IPS-20b (cell line): ENCODE data around the gene ARHGEF17.

Experiments used
- H3K27ac ChIP-seq: one replicate; pipeline ENCODE4 v1.5.1; 2013; ENCODE audit warnings: low read length
- H3K27me3 ChIP-seq: 2 replicates; pipeline ENCODE4 v1.6.1; 2013; ENCODE audit warnings: mild to moderate bottlenecking, low read length, inconsistent platforms; ENCODE audit not compliant: insufficient read depth
- H3K36me3 ChIP-seq: 2 replicates; pipeline ENCODE4 v1.6.1; 2013; ENCODE audit warnings: low read depth, mild to moderate bottlenecking, inconsistent platforms, low read length, moderate library complexity; ENCODE audit not compliant: insufficient read depth
- H3K4me1 ChIP-seq: 2 replicates; pipeline ENCODE4 v1.6.1; 2013; ENCODE audit warnings: mild to moderate bottlenecking, control low read depth, inconsistent platforms, low read length, moderate library complexity; ENCODE audit not compliant: insufficient read depth
- H3K4me3 ChIP-seq: 2 replicates; pipeline ENCODE4 v1.5.1; 2013; ENCODE audit warnings: mild to moderate bottlenecking, low read length, inconsistent platforms
- H3K9ac ChIP-seq: 2 replicates; pipeline ENCODE4 v1.6.1; 2013; ENCODE audit warnings: low read depth, mild to moderate bottlenecking, inconsistent platforms, low read length, moderate library complexity
- H3K9me3 ChIP-seq: 2 replicates; pipeline ENCODE4 v1.6.1; 2013; ENCODE audit warnings: mild to moderate bottlenecking, low read depth, low read length, inconsistent platforms; ENCODE audit not compliant: insufficient read depth

ARHGEF17 gene

GRCh38 chr11:73376160-73376802, 68.2 kb downstream of the ARHGEF17 start, which contains the start of gene RELT:
Gene RELT, plus strand, starts transcription at chr11:73376399. Its CDS starts 12,738 bp downstream, at chr11:73389137.
- no peaks in the 10 kb centered on the region for H3K36me3 ChIP-seq
- peak within 1 kb of the TSS; percentile 59; the same call in 1 of the 2 replicates for H3K9ac ChIP-seq
- no peaks in the 10 kb centered on the region for H3K9me3 ChIP-seq
- peaks cover 16% of the 10 kb centered on the region for H3K27me3 ChIP-seq
- no peak within 1 kb of the TSS for H3K27ac ChIP-seq
- no peaks in the 10 kb centered on the region; the same call in 1 of the 2 replicates for H3K4me1 ChIP-seq
- H3K4me3 ChIP-seq = peak within 1 kb of the TSS; percentile 74

GRCh38 chr11:73376803-73377629, 68.9 kb downstream of the ARHGEF17 start:
- H3K36me3 ChIP-seq = no peaks in the 10 kb centered on the region
- H3K27me3 ChIP-seq = peaks cover 16% of the 10 kb centered on the region
- H3K9ac ChIP-seq = peak overlapping the region; percentile 59; the same call in 1 of the 2 replicates
- H3K9me3 ChIP-seq = no peaks in the 10 kb centered on the region
- no peaks in the 10 kb centered on the region; the same call in 1 of the 2 replicates for H3K4me1 ChIP-seq
- no peak overlapping the region for H3K27ac ChIP-seq
- peak overlapping the region; percentile 74 for H3K4me3 ChIP-seq

DNA sequence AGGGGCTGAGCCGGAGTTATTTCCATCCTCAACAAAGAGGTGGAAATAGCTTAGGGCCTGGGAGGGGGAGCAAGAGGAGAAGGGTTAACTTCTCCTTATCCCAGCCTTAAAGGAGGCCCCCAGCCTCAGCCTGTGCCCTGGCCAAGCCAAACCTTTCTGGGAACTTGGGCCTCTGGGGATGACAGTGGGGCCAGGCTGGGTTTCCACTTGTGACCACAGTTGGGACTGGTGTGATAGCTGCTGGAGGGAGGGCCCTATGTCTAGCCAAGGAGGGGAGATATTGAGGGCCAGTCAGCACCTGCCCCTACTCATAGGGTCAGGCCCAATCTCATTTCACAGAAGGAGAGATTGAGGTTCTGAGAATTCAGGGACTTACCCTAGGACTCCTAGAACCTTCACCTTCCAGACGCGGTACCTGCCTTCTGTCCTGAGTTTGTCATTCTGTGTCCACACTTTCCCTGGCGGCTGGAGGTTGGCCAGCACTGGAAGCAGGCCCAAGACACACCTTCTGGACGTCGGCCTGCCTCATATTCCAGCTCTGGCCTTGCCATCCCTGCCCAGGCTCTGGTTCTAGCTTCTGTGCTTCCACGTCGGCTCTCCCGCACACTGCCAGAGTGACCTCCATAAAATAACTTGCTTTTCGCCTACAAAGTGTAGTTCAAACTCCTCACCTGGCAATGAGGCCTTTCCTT, 71.3 kb downstream of the ARHGEF17 start:
- H3K4me3 ChIP-seq = no peak overlapping the region
- peaks cover 16% of the 10 kb centered on the region for H3K27me3 ChIP-seq
- no peaks in the 10 kb centered on the region for H3K36me3 ChIP-seq
- H3K9ac ChIP-seq = no peak overlapping the region
- H3K9me3 ChIP-seq = no peaks in the 10 kb centered on the region
- H3K27ac ChIP-seq = no peak overlapping the region
- H3K4me1 ChIP-seq = no peaks in the 10 kb centered on the region; the same call in 1 of the 2 replicates

- H3K27ac ChIP-seq = no peak overlapping the region
- H3K9ac ChIP-seq = no peak overlapping the region
- H3K9me3 ChIP-seq = no peaks in the 10 kb centered on the region
- H3K4me3 ChIP-seq = no peak overlapping the region
- H3K36me3 ChIP-seq = no peaks in the 10 kb centered on the region
- no peaks in the 10 kb centered on the region; the same call in 1 of the 2 replicates for H3K4me1 ChIP-seq
- peaks cover 16% of the 10 kb centered on the region for H3K27me3 ChIP-seq
Observed at GRCh38 chr11:73380331-73380730, 72.3 kb downstream of the ARHGEF17 start.

GRCh38 chr11:73380897-73381410, 72.9 kb downstream of the ARHGEF17 start:
- no peak overlapping the region for H3K9ac ChIP-seq
- no peak overlapping the region for H3K27ac ChIP-seq
- H3K4me1 ChIP-seq = no peaks in the 10 kb centered on the region; the same call in 1 of the 2 replicates
- H3K9me3 ChIP-seq = no peaks in the 10 kb centered on the region
- H3K36me3 ChIP-seq = no peaks in the 10 kb centered on the region
- no peak overlapping the region for H3K4me3 ChIP-seq
- peaks cover 16% of the 10 kb centered on the region for H3K27me3 ChIP-seq

DNA sequence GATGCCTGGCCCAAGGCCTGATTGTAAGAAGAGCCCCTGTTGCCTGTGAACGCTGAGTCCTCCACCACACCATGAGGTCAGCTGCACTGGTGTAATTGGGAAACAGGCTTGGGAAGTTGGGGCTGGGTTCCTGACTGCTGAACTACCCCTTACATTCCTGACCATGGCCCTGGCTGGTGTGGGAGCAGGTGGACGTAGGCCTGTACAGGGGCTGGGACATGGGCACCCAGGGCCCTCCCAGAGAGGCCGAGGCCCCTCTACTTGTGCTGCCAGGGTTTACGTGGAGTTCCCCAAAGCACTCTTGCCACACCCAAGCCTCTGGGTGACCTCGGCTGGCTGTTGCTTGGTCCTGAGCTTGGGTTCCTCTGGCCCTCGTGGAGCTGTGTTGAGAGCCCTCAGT, 73.5 kb downstream of the ARHGEF17 start:
- Histone ChIP-seq H3K4me1 (no peaks in the 10 kb centered on the region; the same call in 1 of the 2 replicates), H3K27ac (no peak overlapping the region), H3K9me3 (no peaks in the 10 kb centered on the region), H3K36me3 (no peaks in the 10 kb centered on the region), H3K4me3 (no peak overlapping the region), H3K9ac (no peak overlapping the region), H3K27me3 (peaks cover 15% of the 10 kb centered on the region)

- Histone ChIP-seq H3K9ac (no peak overlapping the region), H3K4me3 (no peak overlapping the region), H3K4me1 (no peaks in the 10 kb centered on the region; the same call in 1 of the 2 replicates), H3K27ac (no peak overlapping the region), H3K27me3 (peaks cover 9% of the 10 kb centered on the region), H3K36me3 (no peaks in the 10 kb centered on the region), H3K9me3 (no peaks in the 10 kb centered on the region)
Observed at GRCh38 chr11:73382183-73382582, 74.1 kb downstream of the ARHGEF17 start.

DNA sequence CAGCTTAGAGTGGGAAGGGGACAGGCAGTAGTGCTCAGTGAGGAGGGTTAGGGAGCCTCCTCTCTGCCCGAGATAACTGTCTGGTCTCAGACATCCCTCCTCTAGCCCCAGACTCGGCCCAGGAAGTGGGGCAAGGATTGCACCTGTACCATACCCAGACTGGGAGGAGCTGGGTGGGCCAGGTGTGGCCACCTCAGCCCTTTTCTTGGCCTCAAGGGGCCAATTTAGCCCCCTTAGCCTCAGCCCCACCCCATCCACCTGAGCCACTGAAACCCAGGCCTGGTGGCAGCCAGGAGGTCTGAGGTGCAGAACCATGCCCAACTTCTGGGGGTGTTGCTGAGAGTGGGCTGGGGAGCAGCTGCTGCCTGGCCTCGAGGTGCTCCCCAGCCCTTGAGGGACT, 74.7 kb downstream of the ARHGEF17 start:
- H3K27me3 ChIP-seq = peaks cover 3% of the 10 kb centered on the region; the same call in 1 of the 2 replicates
- H3K4me3 ChIP-seq = no peak overlapping the region
- H3K27ac ChIP-seq = no peak overlapping the region
- no peaks in the 10 kb centered on the region; the same call in 1 of the 2 replicates for H3K4me1 ChIP-seq
- H3K36me3 ChIP-seq = no peaks in the 10 kb centered on the region
- no peaks in the 10 kb centered on the region for H3K9me3 ChIP-seq
- H3K9ac ChIP-seq = no peak overlapping the region

GRCh38 chr11:73383249-73384124, 75.4 kb downstream of the ARHGEF17 start:
- no peaks in the 10 kb centered on the region; the same call in 1 of the 2 replicates for H3K4me1 ChIP-seq
- H3K27ac ChIP-seq = no peak overlapping the region
- no peaks in the 10 kb centered on the region for H3K27me3 ChIP-seq
- no peaks in the 10 kb centered on the region for H3K36me3 ChIP-seq
- no peak overlapping the region for H3K9ac ChIP-seq
- no peak overlapping the region for H3K4me3 ChIP-seq
- no peaks in the 10 kb centered on the region for H3K9me3 ChIP-seq

DNA sequence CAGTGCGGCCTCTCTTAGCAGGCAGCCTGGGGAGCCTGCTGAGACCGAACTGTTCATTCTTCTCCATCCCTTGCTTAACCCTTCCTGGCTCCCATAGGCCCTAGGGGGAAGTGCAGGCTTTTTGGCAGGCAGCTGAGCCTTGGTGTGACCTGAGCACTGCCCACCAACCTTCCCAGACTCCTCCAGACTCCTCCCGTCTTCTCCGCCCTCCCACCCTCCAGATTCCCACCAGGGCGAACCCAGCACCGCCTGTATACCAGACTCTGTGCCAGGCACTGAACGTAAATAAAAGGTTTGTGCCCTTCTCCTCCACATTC, 76.0 kb downstream of the ARHGEF17 start:
- Histone ChIP-seq H3K27ac (no peak overlapping the region), H3K4me1 (no peaks in the 10 kb centered on the region), H3K27me3 (no peaks in the 10 kb centered on the region), H3K9ac (no peak overlapping the region), H3K36me3 (no peaks in the 10 kb centered on the region), H3K9me3 (no peaks in the 10 kb centered on the region), H3K4me3 (no peak overlapping the region)

DNA sequence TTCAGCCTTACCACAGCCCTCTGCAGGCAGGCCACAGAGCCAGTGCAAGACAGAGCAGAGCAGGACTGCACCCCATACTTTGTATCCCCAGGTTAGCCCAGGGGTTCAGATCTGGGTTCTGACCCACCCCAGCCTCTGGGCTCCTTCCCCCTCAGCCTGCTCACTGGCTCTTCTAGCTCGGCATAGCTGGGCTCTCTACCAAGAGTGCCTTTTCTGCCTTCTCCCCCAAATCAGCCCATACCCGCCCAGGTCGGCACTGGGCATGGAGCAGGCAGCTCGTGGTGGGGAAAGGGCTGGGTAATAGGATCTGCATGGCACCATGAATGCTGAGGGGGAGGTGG, 76.4 kb downstream of the ARHGEF17 start:
- Histone ChIP-seq H3K9ac (no peak overlapping the region), H3K4me1 (no peaks in the 10 kb centered on the region), H3K36me3 (no peaks in the 10 kb centered on the region), H3K4me3 (no peak overlapping the region), H3K27me3 (no peaks in the 10 kb centered on the region), H3K27ac (no peak overlapping the region), H3K9me3 (no peaks in the 10 kb centered on the region)
